Midbrain (tissue), 1 donor: ENCODE measurements around the gene KL.

Source experiments
- DNase-seq: peaks from one replicate; lab custom pipeline; 2025; lab: John Stamatoyannopoulos, UW

The KL gene

DNA sequence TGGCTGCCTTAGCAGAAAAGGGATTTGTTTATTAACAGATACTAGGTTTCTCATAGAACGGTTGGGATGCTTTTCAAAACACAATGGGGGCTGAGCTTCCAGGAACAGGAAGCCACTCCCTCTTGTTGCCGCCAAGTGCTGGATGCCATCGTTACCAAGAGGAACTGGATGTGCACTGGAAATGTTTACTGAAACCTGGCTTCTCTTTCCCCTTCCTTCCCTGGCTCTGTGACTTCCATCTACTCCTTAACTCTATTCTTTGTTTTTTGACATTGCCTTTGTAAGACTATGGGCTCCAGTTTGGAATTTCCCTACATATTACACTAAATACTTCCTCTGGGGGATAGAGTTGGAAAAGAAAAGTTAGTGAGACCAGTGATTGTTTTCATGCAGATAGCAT is 11.7 kb upstream of the KL start:
- DNase-seq: no peak

DNA sequence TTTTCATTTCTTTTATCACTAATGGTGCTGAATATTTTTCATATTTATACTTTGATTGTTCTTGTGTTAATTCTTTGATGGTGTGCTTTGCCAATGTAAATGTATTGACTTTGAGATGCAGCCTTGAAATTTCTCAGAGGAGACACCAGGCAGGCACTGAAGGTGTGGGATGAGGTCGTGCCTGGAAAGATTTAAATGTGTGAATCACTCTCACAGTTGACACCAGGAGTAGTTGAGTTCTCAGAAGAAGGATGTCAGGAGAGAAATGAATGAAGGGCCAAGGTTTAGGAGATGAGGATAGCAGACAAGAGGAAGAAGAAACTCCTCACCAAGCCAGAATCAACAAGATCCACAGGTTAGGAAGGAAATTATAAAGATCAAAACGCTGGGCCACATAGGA is 10.1 kb upstream of the KL start:
- DNase-seq: no peak

DNA sequence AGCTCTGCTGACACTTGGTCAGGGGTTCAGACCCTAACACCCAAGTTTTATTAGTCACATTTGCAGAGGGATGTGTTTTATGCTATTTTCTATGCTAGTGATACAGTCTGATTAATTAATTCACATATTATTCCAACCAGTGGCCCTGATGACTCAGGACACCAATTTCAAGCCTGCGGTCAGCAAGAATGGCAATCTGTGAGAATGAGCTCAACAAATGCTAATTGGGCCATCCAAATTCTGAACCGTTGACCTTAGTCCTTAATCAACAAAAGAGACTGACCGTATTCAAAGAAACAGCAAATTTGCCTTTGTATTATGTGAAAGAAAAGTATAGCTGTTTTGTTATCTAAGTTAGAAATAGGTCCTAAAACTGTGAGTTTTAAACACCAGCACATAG is 9.6 kb upstream of the KL start:
- no peak for DNase-seq

DNA sequence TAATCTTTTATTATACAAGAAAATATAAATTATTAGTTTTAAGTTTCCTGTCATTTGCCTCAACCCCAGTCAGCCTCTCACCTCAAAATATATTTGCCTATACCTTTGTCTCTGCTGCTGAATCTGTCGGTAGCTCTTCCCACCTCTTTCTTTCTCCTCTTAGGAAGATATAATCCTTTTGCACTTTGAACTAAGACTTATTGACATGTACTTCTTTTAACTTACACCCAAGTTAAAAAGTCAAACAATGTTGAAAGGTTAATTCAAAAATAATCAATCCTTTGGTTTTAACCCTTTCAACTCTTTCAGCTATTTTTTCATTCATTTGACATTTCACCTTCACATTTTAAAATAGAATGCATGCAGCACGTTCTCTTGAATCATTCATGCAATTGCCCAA is 9.0 kb upstream of the KL start:
- DNase-seq: no peak

- no peak for DNase-seq
Measured at GRCh38 chr13:33007950-33008349, 8.3 kb upstream of the KL start.

DNA sequence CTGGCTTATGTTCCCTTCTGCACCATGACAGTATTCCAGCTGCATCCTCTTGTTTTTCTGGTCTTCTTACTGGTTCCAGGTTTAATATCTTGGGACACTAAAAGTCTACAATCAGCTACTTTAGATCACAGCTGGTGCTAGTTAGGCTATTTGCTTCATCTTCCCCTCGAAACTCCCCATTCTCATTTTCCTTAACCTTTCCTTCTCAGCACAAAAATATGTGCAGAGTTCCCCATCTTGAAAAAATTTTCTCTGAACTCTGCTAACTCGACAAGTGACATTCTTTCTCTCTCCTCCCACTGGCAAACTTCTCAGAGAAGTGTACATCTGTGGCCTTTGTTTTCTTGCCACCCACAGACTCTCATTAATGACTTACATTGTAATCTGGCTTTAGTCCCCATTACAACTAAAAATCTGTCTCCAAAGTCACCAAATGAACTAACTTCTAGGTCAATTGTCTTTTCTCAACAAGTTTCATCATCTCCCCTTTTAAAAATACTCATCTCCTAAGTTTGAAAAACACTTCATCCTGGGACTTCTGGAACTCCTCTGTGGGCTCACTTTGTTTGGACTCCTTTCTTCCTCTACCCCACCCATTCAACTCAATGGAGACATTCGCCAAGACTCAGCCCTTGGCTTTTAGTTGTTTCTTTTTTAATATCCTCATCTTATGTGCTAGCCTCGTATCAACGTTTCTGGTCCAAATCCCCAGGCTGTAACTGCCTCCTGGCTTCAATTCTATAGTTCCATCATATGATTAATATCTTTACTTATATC is 7.1 kb upstream of the KL start:
- DNase-seq: no peak

GRCh38 chr13:33011828-33012470 is 4.3 kb upstream of the KL start:
- DNase-seq: no peak

DNA sequence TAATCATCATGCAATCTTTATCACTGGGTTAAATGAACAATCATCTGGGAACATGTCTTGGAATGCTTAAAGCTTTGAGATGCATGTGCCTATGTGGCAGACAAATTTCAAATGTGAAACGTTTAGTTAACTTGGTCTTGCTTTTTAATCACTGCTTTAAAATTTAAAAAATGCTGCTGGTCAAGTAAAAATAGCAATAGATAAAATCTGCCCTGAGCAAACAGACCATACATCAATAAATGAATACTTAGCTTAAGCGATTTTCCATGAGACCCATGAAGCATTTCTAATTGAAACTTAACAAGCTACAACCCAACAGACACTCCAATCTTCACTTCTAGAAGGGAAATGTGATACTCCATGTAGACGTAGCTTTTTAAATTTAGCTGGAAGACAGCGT is 1.9 kb upstream of the KL start:
- no peak for DNase-seq

- DNase-seq: no peak
Measured at GRCh38 chr13:33015241-33015668, 968 bp upstream of the KL start.

DNA sequence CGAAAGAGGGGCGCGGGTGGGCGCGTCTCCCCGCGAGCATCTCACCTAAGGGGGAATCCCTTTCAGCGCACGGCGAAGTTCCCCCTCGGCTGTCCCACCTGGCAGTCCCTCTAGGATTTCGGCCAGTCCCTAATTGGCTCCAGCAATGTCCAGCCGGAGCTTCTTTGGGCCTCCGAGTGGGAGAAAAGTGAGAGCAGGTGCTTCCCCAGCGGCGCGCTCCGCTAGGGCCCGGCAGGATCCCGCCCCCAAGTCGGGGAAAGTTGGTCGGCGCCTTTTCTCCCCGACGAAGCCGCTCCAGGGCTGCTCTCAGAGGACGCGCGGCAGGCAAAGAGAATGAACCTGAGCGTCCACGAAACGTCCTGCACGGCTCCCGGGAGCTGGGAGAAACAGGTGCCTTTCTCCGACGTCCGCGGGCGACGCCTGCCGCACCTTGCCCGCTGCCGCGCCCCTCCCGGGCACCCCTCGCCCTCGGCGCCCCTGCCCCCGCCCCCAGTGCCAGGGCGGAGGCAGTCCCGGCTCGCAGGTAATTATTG is 366 bp upstream of the KL start:
- DNase-seq: no peak

DNA sequence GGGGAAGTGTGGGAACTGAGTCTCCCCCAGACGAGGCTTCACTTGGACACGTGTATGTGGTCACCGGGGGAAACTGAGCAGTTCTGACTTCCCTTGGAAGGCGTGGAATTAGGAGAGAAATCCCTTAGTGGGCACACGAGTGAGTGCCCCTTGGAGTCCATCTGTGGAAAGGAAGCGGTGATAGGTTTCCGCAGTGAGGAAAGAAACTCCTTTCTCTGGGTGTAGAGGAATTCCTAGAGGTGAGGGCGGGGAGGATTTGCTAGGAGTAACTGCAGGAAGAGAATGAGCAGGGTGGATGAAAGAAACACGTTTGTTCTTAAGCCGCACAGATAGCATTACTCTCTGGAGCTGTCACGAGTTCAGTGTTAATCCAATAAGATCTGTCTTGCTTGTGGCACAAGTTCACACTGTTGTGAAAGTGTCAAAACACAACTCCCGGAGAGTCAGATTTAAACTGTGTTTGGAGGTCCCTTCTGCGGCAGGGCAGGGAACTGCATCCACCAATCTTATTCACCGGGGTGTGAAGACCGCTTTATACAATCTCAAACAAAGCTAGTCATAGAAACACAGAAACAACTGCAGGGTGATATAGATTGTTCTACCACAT is 1.2 kb downstream of the KL start:
- no peak for DNase-seq

GRCh38 chr13:33018886-33019285 is 2.7 kb downstream of the KL start:
- no peak for DNase-seq

GRCh38 chr13:33022986-33023385 is 6.8 kb downstream of the KL start:
- no peak for DNase-seq

- no peak for DNase-seq
Measured at GRCh38 chr13:33025220-33025744, 9.1 kb downstream of the KL start.

DNA sequence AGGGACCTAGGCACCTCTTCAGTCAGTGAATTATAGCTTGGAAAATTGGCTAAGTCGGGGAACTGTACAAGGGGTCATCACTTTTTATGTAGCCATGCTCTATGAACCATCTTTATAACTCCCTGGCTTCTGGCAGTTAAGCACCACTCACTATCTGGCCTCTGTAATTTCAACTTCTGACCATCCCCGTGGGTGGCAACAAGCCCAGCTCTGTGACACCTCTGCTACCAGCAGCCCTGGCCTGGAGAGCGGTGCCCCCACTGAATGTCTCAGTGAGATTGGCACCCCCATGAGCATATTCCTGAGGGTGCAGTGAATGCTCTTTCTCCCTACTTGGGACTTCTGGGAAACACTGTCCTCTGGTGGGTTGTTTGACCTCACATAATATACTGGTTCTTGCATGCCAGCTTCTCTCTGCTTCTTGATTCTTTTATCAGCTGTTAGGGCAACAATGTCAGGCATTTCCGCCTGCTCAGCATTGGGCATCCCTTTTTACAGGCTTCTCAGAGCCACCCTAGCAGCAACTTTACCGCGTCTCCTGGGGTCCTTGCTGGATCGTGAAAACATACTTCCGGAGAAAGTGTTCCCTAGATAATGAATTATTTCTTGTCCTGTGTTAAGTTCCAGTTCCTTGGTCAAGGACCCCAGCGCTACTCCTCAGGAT is 10.4 kb downstream of the KL start:
- no peak for DNase-seq

DNA sequence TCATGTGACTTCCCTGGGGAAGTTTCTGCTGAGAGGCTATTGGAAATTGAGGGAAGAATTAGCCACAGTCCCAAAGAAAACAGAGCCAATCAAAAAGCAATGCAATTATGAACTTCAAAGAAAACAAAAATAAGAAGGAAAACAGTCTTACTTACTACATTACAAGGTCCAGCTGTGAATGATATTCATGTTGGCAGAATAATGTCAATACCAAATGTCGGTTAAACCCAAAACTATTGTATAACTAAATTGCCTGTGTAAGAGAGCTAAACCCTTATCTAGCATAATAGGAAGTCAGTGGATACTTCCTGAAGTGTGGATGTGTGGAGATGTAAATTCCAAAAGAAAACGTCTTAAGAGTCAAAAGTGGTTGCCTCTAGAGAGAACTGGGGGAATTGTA is 12.4 kb downstream of the KL start:
- no peak for DNase-seq

GRCh38 chr13:33031277-33031676 is 15.1 kb downstream of the KL start:
- DNase-seq: no peak

GRCh38 chr13:33032037-33032625 is 15.9 kb downstream of the KL start:
- no peak for DNase-seq

DNA sequence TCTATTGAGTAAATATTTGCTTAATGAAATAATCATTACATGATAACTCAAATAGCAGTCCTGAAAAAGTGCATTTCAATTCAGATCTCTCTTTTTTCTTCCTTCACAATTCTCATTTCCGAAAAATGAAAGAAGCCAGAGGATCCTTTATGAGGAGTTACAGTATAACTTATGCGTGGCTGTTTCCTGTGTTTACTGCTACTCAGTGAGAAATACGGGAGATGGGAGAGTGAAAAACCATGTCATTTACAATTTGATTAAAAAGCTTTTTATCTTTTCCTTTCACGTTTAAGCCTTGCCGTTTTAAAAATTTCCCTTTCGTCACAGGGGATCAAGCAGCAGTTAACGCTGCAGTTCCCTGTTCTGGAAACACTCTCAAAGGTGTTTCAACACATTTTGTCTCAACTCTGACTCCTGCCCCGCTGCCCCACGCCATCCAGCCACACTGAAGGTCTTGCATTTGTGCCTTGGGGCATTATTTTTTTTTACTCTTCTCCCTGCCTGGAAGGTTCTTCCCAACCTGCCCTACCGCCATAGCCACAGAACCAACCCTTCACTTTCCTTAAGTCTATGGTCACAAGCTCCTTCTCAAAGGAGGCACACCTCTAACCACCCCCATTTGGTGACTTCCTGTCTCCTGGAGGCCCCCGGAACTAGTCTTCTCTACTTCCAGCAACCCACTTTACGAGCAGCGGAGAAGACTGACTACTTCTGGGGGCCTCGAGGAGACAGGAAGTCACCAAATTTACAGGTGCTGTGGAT is 17.0 kb downstream of the KL start:
- DNase-seq: no peak

DNA sequence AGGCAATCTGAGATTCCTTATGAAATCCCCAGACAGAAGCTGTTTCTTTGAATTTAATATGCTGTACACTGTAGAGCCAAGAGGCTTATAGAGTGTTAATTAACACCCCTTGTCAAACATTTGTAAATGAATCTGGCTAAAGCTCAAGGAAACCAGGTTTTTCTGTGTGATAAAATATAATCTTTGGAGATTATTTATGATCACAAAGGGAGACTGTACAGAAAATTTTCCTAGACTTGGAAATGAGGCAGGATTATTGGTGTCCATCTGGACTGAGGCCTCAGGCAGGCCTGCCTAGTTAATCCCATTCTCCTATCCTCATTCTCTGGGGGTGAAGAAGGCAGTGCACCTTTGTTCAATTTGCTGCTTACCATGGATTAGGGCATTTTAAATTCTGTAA is 17.8 kb downstream of the KL start:
- DNase-seq: no peak

DNA sequence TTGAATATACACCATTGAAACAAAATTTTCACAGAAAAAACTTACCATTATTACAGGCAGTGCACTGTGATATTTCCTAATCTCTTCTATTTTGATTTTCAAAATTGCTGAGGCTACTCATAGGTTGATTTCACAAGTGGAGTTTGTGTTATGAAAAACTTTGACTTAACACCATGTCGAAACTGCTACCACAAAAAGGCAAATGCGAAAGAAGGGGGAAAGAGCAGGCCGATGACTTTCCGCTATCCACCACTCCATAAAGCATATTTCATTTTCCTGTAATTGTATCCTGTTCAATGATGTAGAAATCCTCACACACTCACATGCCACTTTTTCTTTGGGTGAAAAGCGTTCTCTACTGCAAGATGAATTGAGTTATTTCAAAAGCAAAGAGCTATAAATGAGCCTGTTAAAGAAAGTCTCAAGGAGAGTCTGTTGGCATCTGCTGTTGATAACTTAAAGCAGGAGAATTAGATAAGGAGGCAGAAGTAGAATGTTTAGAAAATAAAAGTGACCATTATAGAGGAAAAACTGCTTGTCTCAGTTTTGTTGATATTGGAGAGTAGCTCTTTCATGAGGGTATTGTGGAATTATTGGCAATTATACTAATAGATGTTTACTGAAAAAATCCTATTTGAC is 18.8 kb downstream of the KL start:
- no peak for DNase-seq
